MCF 10A (cell line): Measurements from ENCODE around the gene KIF6. TPM values are rescaled to one million over a fixed set of nuclear protein-coding genes. Genes with fewer than 3 reads are reported as not detected.

Experiments used
- BruUV-seq: library from RNA; stranded (reverse); fragments of 400-500 nt; replicated peaks from 2 replicates; lab custom pipeline; 2021; lab: Mats Ljungman, UMichigan
- CTCF ChIA-PET: fragments of 300-600 bp; sonication (Branson Sonifier 250); formaldehyde crosslinking; extraction: SDS; loops from one replicate; lab custom pipeline; 2021; ENCODE audit warnings: antibody characterized with exemption, inconsistent platforms; lab: Yijun Ruan, JAX
- POLR2A ChIA-PET: fragments of 300-600, 350-650 bp; sonication (Branson Sonifier 250); formaldehyde crosslinking; extraction: SDS; loops from one replicate; lab custom pipeline; 2020; ENCODE audit warnings: antibody characterized with exemption, inconsistent platforms; lab: Yijun Ruan, JAX
- DNase-seq: peaks from one replicate; pipeline ENCODE4 v3.0.0-alpha.2; 2018; ENCODE audit not compliant: unreplicated experiment
- H3K27ac Mint-ChIP-seq: one replicate; pipeline ENCODE4 v1.8.0; 2022; ENCODE audit warnings: mild to moderate bottlenecking, low read depth, mixed read lengths; ENCODE audit not compliant: unreplicated experiment
- H3K27me3 Mint-ChIP-seq: one replicate; pipeline ENCODE4 v1.8.0; 2022; ENCODE audit warnings: mixed read lengths; ENCODE audit not compliant: insufficient read depth, unreplicated experiment
- H3K36me3 Mint-ChIP-seq: one replicate; pipeline ENCODE4 v1.8.0; 2022; ENCODE audit warnings: mild to moderate bottlenecking, moderate library complexity, mixed read lengths; ENCODE audit not compliant: insufficient read depth, unreplicated experiment
- H3K4me1 Mint-ChIP-seq: one replicate; pipeline ENCODE4 v1.8.0; 2022; ENCODE audit warnings: mixed read lengths; ENCODE audit not compliant: insufficient read depth, unreplicated experiment
- H3K4me3 Mint-ChIP-seq: one replicate; pipeline ENCODE4 v1.8.0; 2022; ENCODE audit warnings: mild to moderate bottlenecking, moderate library complexity, mixed read lengths; ENCODE audit not compliant: unreplicated experiment
- H3K9me3 Mint-ChIP-seq: one replicate; pipeline ENCODE4 v1.8.0; 2022; ENCODE audit warnings: mixed read lengths; ENCODE audit not compliant: unreplicated experiment
- intact Hi-C: fragments of 100-400 bp; cut with micrococcal nuclease; formaldehyde crosslinking; loops from 2 replicates; pipeline ENCODE4 v1.14.1; 2022
- total RNA-seq: library from RNA; stranded (reverse); gene quantifications from 2 replicates; pipeline ENCODE4 v1.2.3, GENCODE V29; 2022
- TF ChIP-seq, protein P1 (sequence below): fragments of 200-600 bp; IDR thresholded peaks from one replicate; pipeline ENCODE4 v1.8.0; 2022; ENCODE audit warnings: antibody characterized with exemption, mild to moderate bottlenecking; ENCODE audit not compliant: unreplicated experiment

The KIF6 gene
- total RNA-seq, 1 experiment from 2014 or later = 0.91 TPM

DNA sequence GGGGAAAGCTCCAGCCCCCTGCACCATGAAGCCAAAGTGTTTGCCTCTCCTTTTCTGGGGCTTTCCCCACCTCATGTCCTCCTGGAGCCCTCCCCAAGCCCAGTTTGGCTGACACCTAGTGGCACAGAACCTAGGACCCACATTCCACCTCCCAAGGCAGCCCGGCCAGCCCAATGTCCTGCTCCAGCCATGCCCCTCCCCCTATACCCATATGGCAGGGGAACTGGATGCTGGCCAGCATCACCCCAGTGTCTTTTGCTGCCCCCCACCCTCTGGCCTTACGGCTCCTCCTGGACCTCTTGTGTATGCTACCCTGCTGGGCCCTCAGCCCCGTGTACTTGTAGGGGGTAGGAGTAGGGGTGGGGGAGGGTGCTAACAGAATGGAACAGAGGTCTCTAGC lies 170.1 kb downstream of the KIF6 start:
- POLR2A ChIA-PET = no interaction called here
- no peak overlapping the region for H3K4me3 Mint-ChIP-seq

DNA sequence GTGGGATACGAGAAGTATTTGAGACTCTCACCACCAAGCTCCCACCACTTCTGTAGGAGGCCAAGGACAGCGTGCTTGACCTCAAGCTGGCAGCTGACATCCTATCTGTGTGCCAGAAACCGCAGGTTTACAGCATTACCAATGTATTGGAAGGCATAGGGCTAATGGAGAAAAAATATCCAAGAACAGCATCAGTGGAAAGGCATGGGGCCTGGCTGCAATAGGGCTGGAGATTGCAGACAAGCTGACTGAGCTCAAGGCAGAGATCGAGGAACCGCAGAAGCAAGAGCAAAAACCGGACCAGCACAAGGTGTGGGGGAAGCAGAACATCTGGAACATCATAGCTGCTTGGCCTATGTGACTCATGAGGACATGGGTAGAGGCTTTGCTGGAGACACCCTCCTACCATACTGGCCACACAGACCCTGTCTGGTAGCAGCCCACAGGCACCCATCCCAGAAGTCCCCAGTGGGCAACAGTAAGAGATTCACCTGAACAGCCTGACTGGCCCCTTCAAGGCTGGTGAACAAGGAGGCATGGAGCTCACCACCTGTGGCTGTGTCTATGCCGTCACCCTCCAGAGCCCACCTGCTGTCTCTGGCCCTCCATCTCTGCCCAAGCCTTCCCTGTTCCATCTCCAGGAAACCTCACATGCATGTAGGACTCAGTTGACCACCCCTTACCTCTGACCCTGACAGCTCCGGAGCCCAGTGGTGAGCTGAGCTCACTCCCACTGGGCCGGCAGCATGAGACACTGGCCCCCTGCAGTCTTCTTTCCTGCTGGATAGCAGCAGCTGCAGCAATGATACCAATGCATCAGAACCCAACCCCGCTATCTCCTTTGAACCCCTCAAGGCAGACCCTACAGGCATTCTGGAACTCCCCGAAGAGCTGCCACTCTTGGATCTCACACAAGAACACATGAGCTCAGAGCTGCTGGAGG lies 171.1 kb downstream of the KIF6 start:
- Mint-ChIP-seq H3K4me3 (no peak overlapping the region), H3K9me3 (no peaks in the 10 kb centered on the region), H3K27ac (no peak overlapping the region), H3K4me1 (no peaks in the 10 kb centered on the region), H3K36me3 (peaks cover 6% of the 10 kb centered on the region), H3K27me3 (no peaks in the 10 kb centered on the region)
- POLR2A ChIA-PET = no interaction called here
- intact Hi-C loops = no loop called here
- DNase-seq = no peak
- TF ChIP-seq, protein P1, sequence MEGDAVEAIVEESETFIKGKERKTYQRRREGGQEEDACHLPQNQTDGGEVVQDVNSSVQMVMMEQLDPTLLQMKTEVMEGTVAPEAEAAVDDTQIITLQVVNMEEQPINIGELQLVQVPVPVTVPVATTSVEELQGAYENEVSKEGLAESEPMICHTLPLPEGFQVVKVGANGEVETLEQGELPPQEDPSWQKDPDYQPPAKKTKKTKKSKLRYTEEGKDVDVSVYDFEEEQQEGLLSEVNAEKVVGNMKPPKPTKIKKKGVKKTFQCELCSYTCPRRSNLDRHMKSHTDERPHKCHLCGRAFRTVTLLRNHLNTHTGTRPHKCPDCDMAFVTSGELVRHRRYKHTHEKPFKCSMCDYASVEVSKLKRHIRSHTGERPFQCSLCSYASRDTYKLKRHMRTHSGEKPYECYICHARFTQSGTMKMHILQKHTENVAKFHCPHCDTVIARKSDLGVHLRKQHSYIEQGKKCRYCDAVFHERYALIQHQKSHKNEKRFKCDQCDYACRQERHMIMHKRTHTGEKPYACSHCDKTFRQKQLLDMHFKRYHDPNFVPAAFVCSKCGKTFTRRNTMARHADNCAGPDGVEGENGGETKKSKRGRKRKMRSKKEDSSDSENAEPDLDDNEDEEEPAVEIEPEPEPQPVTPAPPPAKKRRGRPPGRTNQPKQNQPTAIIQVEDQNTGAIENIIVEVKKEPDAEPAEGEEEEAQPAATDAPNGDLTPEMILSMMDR = no peak
- no TSS peak for BruUV-seq
- CTCF ChIA-PET = interaction anchor here (1.5 kb wide), 1 partner anchor 10 kb away, joined by 4 read pairs; no protein-coding TSS in a partner anchor

More for the DNA sequence above, 170.1 kb downstream of the KIF6 start:
- TF ChIP-seq, protein P1 = no peak
- CTCF ChIA-PET = interaction anchor here (0.6 kb wide), 1 partner anchor 336 kb away, joined by 3 read pairs; no protein-coding TSS in a partner anchor
- no peaks in the 10 kb centered on the region for H3K27me3 Mint-ChIP-seq
- no peaks in the 10 kb centered on the region for H3K9me3 Mint-ChIP-seq
- H3K4me1 Mint-ChIP-seq = no peaks in the 10 kb centered on the region
- intact Hi-C loops = no loop called here
- H3K27ac Mint-ChIP-seq = no peak overlapping the region
- DNase-seq = no peak
- BruUV-seq = no TSS peak
- peaks cover 6% of the 10 kb centered on the region for H3K36me3 Mint-ChIP-seq

DNA sequence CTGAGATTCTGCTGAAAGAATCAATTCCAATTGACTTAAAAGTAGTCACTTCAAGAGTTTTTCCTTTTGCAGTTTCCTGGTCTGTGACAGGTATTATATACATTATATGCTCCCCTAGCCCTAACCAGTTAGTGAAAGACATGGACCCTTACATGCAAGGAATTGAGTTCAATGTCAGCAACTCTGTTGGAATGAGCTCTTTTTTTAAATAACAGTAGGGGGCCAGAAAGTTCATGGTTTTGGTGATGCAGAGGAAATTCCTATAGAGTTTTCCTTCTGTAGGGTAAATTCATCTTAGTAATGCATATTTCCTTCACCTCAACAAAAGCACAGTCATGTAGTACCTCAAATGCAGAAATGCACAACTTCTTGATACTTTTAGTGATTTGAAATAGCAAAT lies 172.2 kb downstream of the KIF6 start:
- intact Hi-C loops = no loop called here
- Mint-ChIP-seq H3K9me3 (no peaks in the 10 kb centered on the region), H3K27me3 (no peaks in the 10 kb centered on the region), H3K27ac (no peak overlapping the region), H3K4me1 (no peaks in the 10 kb centered on the region), H3K4me3 (no peak overlapping the region), H3K36me3 (peaks cover 6% of the 10 kb centered on the region)
- DNase-seq = no peak
- TF ChIP-seq, protein P1 = no peak
- ChIA-PET POLR2A (no interaction called here), CTCF (interaction anchor here (1.5 kb wide), 1 partner anchor 11 kb away, joined by 4 read pairs; no protein-coding TSS in a partner anchor)
- no TSS peak for BruUV-seq

GRCh38 chr6:39550191-39550590 lies 175.0 kb downstream of the KIF6 start:
- ChIA-PET CTCF (no interaction called here), POLR2A (no interaction called here)
- no TSS peak for BruUV-seq
- no peak for DNase-seq
- no peak overlapping the region for H3K27ac Mint-ChIP-seq
- intact Hi-C loops = no loop called here
- H3K4me3 Mint-ChIP-seq = no peak overlapping the region
- peaks cover 5% of the 10 kb centered on the region for H3K36me3 Mint-ChIP-seq
- TF ChIP-seq, protein P1 = no peak
- H3K9me3 Mint-ChIP-seq = no peaks in the 10 kb centered on the region
- H3K4me1 Mint-ChIP-seq = no peaks in the 10 kb centered on the region
- peaks cover 12% of the 10 kb centered on the region for H3K27me3 Mint-ChIP-seq
